GM12878 (cell line): ENCODE measurements around the gene TMEM53. TPM values are rescaled to one million over a fixed set of nuclear protein-coding genes. Genes with fewer than 3 reads are reported as not detected.

Experiments
- ATAC-seq: fragments of 200-7000 bp; cut with Tn5 transposase; 3 replicates; pipeline ENCODE4 v1.9.1; 2020; ENCODE audit warnings: mild to moderate bottlenecking, moderate library complexity
- BruUV-seq: library from RNA; stranded (reverse); fragments of 400-500 nt; replicated peaks from 2 replicates; lab custom pipeline; 2021; lab: Mats Ljungman, UMichigan
- CTCF ChIA-PET: fragments of 300-600 bp; sonication (Branson Sonifier 250); formaldehyde crosslinking; extraction: SDS; loops from one replicate; lab custom pipeline; 2021; ENCODE audit warnings: inconsistent platforms; lab: Yijun Ruan, JAX
- POLR2A ChIA-PET: fragments of 350-600 bp; formaldehyde crosslinking; extraction: SDS; loops from one replicate; lab custom pipeline; 2021; ENCODE audit warnings: inconsistent platforms; lab: Charles Lee
- RAD21 ChIA-PET: fragments of 300-600 bp; sonication (Branson Sonifier 250); formaldehyde crosslinking; loops from one replicate; lab custom pipeline; 2023; ENCODE audit warnings: antibody characterized with exemption; ENCODE audit not compliant: unreplicated experiment; lab: Charles Lee
- SMC1A ChIA-PET: fragments of 300-600 bp; sonication (Branson Sonifier 250); formaldehyde crosslinking; loops from one replicate; lab custom pipeline; 2023; ENCODE audit not compliant: unreplicated experiment, uncharacterized antibody; lab: Charles Lee
- DNase-seq: peaks from one replicate; pipeline ENCODE4 v3.0.0-alpha.2; 2011; ENCODE audit warnings: low read depth, low spot score
- FAIRE-seq: peaks from 3 replicates; lab custom pipeline; 2011; peaks lifted over from hg19 to GRCh38; lab: Jason Lieb, UNC
- H2AFZ ChIP-seq: 2 replicates; pipeline ENCODE4 v1.6.0; 2011; ENCODE audit warnings: low read depth, low read length, control low read depth; ENCODE audit not compliant: control insufficient read depth
- H3K27ac ChIP-seq: 2 replicates; pipeline ENCODE4 v1.5.1; 2011; ENCODE audit warnings: control low read depth; ENCODE audit not compliant: control insufficient read depth, insufficient read depth
- H3K27me3 ChIP-seq, 2 experiments: replicated peaks in 1 of 2; 2 replicates each; pipeline versions ENCODE4 v1.6.0 to v1.6.1; 2011; ENCODE audit warnings: low read length in 1 of 2; ENCODE audit not compliant: control insufficient read depth in 2 of 2, insufficient read depth in 2 of 2
- H3K36me3 ChIP-seq, 2 experiments: 2 replicates each; pipeline ENCODE4 v1.5.1; 2011; ENCODE audit warnings: low read length in 1 of 2; ENCODE audit not compliant: control insufficient read depth in 2 of 2, insufficient read depth in 2 of 2
- H3K4me1 ChIP-seq: 2 replicates; pipeline ENCODE4 v1.6.1; 2011; ENCODE audit warnings: mild to moderate bottlenecking, low read length, moderate library complexity, mixed read lengths; ENCODE audit not compliant: control insufficient read depth, insufficient read depth
- H3K4me2 ChIP-seq: 2 replicates; pipeline ENCODE4 v1.6.0; 2011; ENCODE audit warnings: control low read depth; ENCODE audit not compliant: control insufficient read depth, insufficient read depth
- H3K4me3 ChIP-seq: fragments of 200-600 bp; sonication (generic); 2 replicates; pipeline ENCODE4 v1.5.1; 2016
- H3K79me2 ChIP-seq: 2 replicates; pipeline ENCODE4 v1.6.0; 2011; ENCODE audit warnings: low read length; ENCODE audit not compliant: control insufficient read depth, insufficient read depth
- H3K9ac ChIP-seq: 2 replicates; pipeline ENCODE4 v1.8.0; 2011; ENCODE audit warnings: low read length, control low read depth, mixed read lengths; ENCODE audit not compliant: control insufficient read depth, insufficient read depth
- H3K9me3 ChIP-seq: replicated peaks from 3 replicates; pipeline ENCODE4 v1.5.1; 2011; ENCODE audit warnings: mild to moderate bottlenecking, low read length; ENCODE audit not compliant: control insufficient read depth, insufficient read depth
- H4K20me1 ChIP-seq: 2 replicates; pipeline ENCODE4 v1.6.0; 2011; ENCODE audit not compliant: control insufficient read depth, insufficient read depth
- MYB ChIP-seq: fragments of 150-350 bp; IDR thresholded peaks from 2 replicates; pipeline ENCODE4 v1.6.1; 2014; ENCODE audit warnings: mild to moderate bottlenecking, low read depth, low read length, borderline replicate concordance
- PAX5 ChIP-seq: IDR thresholded peaks from 2 replicates; pipeline ENCODE4 v1.6.1; 2011; ENCODE audit warnings: low read depth, low read length, borderline replicate concordance
- PRDM15 ChIP-seq: fragments of 450-650 bp; formaldehyde crosslinking; IDR thresholded peaks from 2 replicates; pipeline ENCODE4 v1.4.0; 2020; ENCODE audit warnings: mild to moderate bottlenecking, moderate library complexity
- USF1 ChIP-seq: IDR thresholded peaks from 2 replicates; pipeline ENCODE4 v1.6.1; 2011; ENCODE audit warnings: borderline replicate concordance, low read depth, mild to moderate bottlenecking, moderate library complexity, mixed read lengths, low read length; ENCODE audit not compliant: insufficient read depth; ENCODE audit errors: extremely low read length
- USF2 ChIP-seq: IDR thresholded peaks from 2 replicates; pipeline ENCODE4 v1.6.1; 2011; ENCODE audit warnings: low read depth, low read length, improper control_type of control experiment, borderline replicate concordance
- WGBS: methylation state at CpG from one replicate; pipeline ENCODE4 v1.1.6; 2016; ENCODE audit warnings: low lambda C conversion rate; ENCODE audit not compliant: insufficient replicate concordance, insufficient coverage; ENCODE audit errors: missing lambda C conversion rate; 5-methylcytosine and 5-hydroxymethylcytosine counted together
- in situ Hi-C: fragments of 300-500 bp; cut with MboI; formaldehyde crosslinking; loops from 9 replicates; pipeline ENCODE4 v1.14.3; 2018; ENCODE audit warnings: mixed read lengths
- intact Hi-C: fragments of 100-400 bp; cut with micrococcal nuclease; formaldehyde crosslinking; loops from one replicate; pipeline ENCODE4 v1.14.2; 2022; ENCODE audit not compliant: unreplicated experiment
- polyA plus RNA-seq, 11 experiments: library from polyadenylated mRNA; depleted of rRNA in 4 of 11; unstranded in 6 of 11; stranded (reverse) in 5 of 11; fragments of >200 nt; fragmentation: Nextera tagmentation in 4 of 11; fragmentation: Illumina TruSeq in 1 of 11; extraction: Ambion mirVana in 4 of 11; extraction: Trizol in 1 of 11; gene quantifications; 1 replicate in 1 of 11; 2 replicates in 10 of 11; pipeline versions ENCODE4 v1.2.1 to v1.2.3, GENCODE V29; 2011 to 2016; ENCODE audit warnings: inconsistent platforms in 2 of 11, missing spikeins in 2 of 11, low read depth in 1 of 11
- total RNA-seq, 4 experiments: library from RNA; depleted of rRNA in 3 of 4; stranded (reverse); fragments of >200 nt in 3 of 4; fragmentation: Illumina TruSeq in 1 of 4; extraction: Trizol in 1 of 4; gene quantifications; 2 replicates each; pipeline versions ENCODE4 v1.2.1 to v1.2.3, GENCODE V29; 2013 to 2021

Gene TMEM53
- total and polyA plus RNA-seq, 10 of the 15 experiments (the other 5 are each of a cell fraction or from before 2014, with no cell fraction given): 3.1 to 23.9 (median 11.1) TPM

- no peak for TF ChIP-seq MYB
These were observed 45.0 kb upstream of the TMEM53 start (continued) for GRCh38 chr1:44719318-44719717.

GRCh38 chr1:44718091-44718490 is 43.8 kb upstream of the TMEM53 start:
- no peak for FAIRE-seq
- H3K4me1 ChIP-seq: peaks cover 57% of the 10 kb centered on the region
- H4K20me1 ChIP-seq: no peaks in the 10 kb centered on the region
- POLR2A ChIA-PET: interaction anchor here (0.7 to 9.8 kb wide), 7 partner anchors 11 to 293 kb away, joined by 3 to 110 read pairs (median 4); partner anchors contain the start of genes HECTD3 and RNU5D-1
- no peak overlapping the region for H3K9ac ChIP-seq
- in situ Hi-C loops: loop anchor here (5.0 kb wide), 1 partner anchor 584 kb away; no protein-coding TSS in a partner anchor
- TF ChIP-seq USF1 (no peak), PAX5 (no peak), PRDM15 (no peak), USF2 (no peak)
- no peak for DNase-seq
- intact Hi-C loops: no loop called here
- BruUV-seq: no TSS peak
- H3K4me3 ChIP-seq: no peak overlapping the region
- no peak for ATAC-seq
- H3K27me3 ChIP-seq: no peaks in the 10 kb centered on the region
- H3K27ac ChIP-seq: 0 out of 2 replicates have a peak overlapping the region, but pooled peaks have one; percentile 37
- peak overlapping the region; percentile 31 for H3K4me2 ChIP-seq
- H3K79me2 ChIP-seq: no peaks in the 10 kb centered on the region
- CTCF ChIA-PET: interaction anchor here (0.6 to 12.6 kb wide), 11 partner anchors 10 to 581 kb away, joined by 3 to 175 read pairs (median 5); partner anchors contain the start of genes BEST4 and RNU5D-1
- SMC1A ChIA-PET: interaction anchor here (0.8 to 9.8 kb wide), 9 partner anchors 11 to 584 kb away, joined by 3 to 73 read pairs (median 5); partner anchors contain the start of genes PLK3, RNU5D-1 and UROD
- 56% methylated on average over 6 of the region's 6 CpGs for WGBS
- RAD21 ChIA-PET: interaction anchor here (1.0 to 2.6 kb wide), 6 partner anchors 10 to 773 kb away, joined by 3 to 11 read pairs (median 4); partner anchors contain the start of genes RNU5D-1 and TESK2
- no peaks in the 10 kb centered on the region for H3K36me3 ChIP-seq
- H3K9me3 ChIP-seq: no peaks in the 10 kb centered on the region
- H2AFZ ChIP-seq: no peak overlapping the region
